HG03558 (cell line): ENCODE results near the gene GMPR.

ENCODE experiments used
- ATAC-seq: cut with Tn5 transposase; IDR thresholded peaks from one replicate; pipeline ENCODE4 v1.9.1; 2021; ENCODE audit warnings: moderate number of reproducible peaks; ENCODE audit not compliant: unreplicated experiment; ENCODE audit errors: extremely low read depth

GMPR gene

DNA sequence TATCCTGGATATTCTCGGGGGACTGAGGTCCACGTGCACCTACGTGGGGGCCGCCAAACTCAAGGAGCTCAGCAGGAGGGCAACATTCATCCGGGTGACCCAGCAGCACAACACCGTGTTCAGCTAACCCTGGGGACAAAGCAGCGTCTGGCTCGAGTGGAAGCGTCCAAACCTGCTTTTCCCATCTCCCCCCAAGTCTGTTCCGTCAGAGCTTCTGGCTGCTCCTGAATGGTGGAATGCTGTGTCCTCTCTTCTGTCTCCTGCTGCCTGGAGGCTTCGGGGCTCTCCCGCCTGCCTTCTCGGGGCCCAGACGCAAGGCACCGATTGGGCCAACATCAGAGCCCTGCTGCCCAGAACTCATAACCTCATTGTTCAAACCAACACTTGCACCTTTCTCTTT is 56.7 kb downstream of the GMPR start:
- ATAC-seq = no peak

DNA sequence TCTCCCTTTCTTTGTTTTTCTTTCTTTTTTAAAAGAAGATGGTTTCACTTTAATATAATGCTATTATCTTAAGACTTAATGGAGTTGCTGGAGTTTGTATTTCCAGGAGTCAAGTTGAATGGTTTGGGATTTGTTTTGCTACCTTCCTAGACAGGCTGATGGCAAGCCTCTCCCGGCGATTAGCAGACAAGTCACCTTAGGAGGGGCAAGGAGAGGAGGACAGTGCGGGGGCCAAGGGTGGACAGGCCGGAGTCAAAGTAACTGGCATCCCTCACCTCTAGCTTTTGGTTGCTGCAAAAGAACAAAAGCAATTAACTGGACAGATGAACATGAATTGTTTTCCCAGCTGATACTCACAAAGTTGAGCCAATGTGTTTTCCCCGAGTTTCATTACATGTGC is 57.1 kb downstream of the GMPR start:
- no peak for ATAC-seq

DNA sequence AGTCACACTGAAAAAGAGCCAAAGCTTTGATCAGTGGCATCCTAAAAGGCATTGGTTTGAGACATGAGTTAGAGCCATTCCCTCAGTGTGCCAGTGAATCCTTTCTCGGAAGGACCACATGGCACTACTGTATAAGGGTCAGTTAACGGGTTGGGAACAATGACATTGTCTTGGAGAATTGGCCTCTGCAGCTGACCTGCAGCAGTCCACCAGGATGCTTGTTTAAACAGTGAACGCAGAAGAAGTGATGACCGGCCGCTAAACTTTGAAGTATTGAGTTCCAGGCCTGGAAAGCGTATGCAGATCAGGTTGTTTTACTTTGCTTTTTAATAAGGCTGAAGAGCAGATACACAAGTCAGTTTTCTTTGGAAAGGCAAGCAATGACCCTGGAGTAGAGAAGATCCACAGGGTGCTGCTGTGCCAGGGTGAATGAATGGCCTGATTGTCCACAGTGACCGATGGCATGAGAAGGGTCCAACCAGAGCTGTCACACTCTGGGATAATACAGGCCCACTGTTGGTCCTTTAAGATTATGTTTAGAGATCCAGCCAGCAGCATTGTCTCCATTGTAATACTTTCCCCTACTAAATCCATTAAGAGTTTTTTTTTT is 57.8 kb downstream of the GMPR start:
- ATAC-seq = no peak

DNA sequence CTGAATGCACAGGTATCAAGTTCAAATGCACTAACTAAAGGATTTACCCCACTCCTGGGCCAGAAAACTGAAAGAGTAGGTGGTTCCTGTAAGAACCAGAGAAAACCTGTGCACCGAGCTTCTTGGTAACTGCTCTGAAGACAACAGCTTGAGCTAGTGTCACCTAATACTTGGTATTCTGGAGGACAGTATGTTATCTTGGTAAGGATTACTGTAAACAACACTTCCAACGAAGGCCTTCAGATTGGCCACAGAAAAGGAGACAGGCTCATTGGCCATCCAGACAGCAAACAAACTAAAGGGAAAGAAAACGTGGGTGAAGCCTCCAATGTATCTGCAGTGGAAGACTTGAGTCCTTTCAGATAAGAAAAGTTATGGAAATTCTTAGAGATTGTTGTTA is 61.5 kb downstream of the GMPR start:
- no peak for ATAC-seq

DNA sequence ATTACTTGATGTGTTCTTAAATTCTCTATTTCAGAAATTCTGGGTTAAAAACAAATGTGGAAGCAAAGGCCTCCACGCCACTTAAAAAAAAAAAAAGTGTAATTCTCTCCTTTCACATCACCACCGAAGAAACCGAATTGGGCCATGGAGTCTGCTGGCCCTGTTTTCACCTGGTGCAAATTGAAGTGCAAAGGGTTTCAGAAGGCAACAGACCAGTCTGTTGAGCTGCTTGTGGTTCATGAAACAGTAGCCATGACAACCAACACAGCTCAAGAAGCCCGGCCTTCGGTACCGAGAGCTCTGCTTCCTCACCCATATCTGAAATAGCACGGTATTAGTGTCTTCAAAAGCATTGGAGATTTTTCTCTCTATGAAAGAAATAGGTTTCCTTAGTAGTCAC is 63.1 kb downstream of the GMPR start:
- peak; percentile 55 for ATAC-seq

DNA sequence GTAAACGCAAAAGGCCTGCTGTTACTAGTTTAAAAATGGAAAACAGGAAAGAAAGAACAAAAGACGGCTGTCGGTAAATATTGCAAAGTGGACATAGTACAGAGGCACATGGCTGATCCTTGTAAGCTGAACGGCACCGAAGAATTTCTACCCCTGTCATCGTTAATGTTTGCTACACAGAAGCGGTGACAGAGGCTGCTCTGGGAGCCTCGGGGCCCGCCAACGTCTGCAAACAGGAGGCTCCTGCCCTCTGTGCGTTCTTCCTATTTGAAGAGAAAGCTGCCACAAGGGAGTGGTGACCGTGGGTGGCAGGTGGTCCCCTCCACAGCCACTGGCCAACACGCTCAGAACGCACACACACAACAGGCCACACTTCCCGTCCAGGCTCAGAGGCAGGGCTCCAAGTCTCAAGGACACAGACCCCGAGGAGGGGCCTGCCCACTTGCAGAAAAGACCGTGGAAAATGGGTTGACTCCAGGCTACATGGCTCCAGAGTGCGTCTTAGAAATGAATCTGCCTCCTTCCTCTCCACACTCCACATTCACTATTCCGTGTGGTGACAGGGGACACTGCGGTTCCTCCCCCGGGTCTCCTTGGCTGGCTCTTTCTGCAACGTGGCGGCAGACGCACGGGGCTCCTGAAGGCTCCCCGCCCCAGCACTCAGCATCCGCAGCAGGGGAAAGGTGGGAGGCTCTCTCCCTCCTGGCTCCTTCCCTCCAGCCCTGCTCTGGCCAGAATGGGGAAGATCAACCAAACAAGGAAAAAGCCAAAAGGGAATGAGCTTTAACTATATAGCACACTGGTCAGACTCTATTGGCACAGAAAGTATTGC is 64.5 kb downstream of the GMPR start:
- no peak for ATAC-seq

DNA sequence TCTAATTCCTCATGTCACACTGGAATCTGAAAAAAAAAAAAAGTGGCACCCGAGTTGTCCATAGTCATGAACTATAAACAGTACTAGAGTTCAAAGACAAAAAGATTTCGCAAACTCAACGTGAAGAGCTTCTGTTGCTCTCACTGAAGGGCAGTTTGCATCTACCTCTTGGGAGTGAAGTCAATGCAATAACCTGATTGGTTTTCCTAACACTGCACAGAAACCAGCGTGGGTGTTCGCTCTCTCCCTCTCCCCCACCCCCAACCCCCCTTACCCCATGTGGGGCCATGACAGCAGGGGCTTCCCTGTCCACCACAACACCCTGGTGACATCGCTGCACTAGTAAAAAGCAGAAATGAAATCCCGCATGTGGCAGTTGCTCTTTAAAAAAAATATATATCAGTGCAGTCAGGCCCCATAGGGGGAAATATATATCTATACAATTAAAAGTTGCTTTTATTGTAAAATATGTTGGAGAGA is 66.9 kb downstream of the GMPR start:
- peak; percentile 60 for ATAC-seq

DNA sequence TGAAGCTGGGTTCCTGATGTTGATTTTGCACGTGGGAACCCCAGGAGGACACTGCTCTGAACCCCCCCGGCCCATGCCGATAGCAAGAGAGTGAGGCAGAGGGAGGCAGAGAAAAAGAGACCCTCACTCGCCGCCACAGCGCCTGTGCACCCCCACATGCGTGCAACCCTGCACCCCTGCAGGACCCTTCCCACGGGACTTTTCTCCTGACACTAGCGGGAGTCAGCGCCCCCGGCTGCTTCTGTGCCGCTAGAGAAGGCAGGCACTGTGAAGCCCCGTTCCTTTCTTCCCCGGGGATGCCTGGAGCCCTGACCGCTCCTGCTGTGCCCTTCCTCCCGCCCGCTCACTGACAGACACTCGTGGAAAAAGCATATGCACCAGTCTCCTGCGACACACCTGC is 67.4 kb downstream of the GMPR start:
- peak; percentile 6 for ATAC-seq

DNA sequence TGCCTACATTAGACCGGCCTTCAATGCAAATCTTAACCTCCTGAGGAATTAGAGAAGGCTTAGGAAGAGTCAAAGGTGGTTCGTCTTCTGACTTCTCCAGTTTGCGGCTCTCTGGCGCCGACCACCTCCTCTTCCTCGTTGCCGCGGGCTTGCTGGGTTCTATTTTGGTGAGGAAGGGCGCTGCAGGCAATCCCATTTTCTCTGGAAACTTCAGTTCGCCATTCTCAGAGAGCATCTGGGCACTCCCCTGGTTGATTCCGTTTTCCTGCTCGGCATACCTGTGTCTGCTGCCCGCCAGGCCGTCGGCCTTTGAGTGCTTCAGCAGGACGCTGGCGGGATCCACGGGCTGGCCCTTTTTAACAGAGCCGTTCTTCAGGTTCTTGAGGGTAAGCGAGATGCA is 67.9 kb downstream of the GMPR start:
- no peak for ATAC-seq

DNA sequence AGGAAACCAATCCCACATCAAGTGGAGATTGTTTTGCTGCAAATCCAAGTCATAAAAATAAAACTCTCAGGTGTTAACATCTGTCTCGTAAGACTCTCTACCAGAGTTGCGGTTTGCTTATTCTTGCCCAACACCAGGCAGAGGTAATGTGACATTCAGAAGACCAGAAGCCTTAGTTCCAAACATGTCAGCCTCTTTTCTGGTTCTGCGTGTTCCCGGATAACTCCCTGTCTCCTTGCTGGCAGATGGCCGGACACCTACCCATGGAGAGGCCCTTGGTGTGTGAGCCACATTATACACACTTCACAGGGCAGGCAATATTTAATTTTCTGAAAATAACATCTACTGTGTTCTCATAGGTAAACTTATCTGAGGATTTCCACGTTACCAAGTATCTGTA is 73.4 kb downstream of the GMPR start:
- ATAC-seq = no peak

DNA sequence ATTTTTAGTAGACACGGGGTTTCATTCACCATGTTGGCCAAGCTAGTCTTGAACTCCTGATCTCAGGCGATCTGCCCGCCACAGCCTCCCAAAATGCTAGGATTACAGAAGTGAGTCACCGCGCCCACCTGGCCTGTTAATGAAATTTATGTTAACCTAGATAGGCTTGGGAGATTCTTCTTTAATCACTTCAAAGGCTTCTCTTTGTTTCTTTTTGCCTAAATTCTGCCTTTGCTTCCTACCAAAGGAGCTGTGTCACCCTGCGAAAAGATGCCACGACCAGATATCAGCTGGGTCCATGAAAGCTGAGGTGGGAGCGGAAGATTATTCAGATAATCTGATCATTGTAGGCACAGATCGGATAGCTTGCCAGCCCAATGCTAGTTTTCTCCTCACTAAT is 75.3 kb downstream of the GMPR start:
- no peak for ATAC-seq

DNA sequence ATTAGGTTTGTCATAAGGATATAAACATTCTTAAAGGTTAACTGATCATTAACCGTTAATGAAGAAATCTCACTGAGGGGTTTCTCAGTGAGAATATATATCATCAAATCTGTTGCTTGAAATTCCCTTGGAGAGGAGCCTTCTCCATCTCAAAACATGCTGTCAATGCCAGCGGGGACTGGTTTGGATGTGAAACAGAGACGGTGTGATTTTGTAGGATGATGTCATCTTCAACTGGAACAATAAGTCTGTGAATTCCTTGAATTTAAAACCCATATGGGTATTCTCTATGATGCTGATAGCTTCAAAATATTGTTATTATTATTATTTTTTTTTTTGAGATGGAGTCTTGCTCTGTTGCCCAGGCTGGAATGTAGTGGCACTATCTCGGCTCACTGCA is 75.9 kb downstream of the GMPR start:
- no peak for ATAC-seq

DNA sequence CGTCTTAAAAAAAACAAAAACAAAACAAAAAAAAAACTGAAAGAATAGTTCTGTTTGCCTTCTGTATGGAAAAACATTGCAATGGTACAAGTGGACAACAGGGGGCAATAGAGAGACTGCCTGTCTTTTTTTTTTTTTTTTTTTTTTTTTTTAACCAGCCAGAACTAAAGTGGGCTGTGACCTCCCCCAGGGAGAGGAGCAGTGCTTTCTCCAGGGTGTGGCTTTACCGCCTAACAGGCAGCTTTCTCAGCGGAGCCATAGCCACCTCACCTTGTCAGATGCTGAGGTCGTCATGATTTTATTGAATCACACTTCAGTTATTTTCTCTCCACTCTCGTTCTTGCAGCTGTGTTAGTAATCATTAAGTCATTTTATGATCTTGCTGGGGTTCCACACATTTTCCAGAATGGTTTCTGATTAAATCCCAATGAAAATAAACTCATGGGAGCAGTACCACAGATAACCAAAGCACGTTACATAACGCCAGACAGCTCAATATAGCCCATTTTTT is 78.4 kb downstream of the GMPR start:
- ATAC-seq = no peak

DNA sequence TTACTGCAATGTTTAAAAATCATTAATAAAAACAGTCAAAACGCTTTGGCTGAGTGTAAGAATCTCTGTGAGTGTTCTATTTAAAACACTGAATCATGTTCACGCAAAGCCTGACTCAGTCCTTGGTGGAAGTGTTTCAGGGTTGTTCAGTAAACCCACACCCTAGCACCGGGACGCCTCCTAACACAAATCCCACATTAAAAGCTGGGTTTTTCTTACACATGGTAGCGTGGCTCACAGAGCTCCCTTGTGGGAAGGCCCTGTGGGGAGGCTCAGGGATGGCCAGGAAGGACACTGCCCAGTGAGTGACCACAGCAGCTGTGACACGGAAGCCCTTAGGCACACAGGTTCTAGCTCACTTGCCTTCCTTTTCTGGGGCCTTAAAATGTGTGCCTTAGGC is 80.2 kb downstream of the GMPR start:
- ATAC-seq = no peak

DNA sequence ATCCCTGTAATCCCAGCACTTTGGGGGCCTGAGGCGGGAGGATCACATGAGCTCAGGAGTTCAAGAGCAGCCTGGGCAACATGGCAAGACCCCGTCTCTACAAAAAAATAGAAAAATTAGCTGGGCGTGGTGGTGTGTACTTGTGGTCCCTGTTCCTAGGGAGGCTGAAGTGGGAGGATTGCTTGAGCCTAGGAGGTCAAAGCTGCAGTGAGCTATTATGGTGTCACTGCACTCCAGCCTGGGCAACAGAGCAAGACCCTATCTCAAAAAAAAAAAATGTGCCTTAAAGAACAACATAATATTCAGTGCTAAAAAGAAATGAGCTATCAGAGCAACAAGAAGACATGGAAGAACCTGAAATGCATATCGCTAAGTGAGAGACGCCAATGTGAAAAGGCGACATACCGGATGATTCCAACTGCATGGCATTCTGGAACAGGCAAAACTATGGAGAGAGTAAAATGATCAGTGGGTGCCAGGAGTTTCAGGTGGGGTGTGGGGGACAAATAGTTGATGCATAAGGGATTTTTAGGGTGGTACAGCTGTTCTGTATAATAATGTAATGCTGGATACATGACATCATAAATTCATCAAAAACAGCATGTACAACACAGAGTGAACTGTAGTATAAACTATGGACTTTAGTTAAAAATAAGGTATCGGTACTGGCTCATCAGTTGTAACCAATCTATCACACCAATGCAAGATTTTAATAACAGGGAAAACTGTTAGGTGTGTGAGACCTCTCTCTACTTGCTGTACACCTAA is 80.8 kb downstream of the GMPR start:
- ATAC-seq = no peak

DNA sequence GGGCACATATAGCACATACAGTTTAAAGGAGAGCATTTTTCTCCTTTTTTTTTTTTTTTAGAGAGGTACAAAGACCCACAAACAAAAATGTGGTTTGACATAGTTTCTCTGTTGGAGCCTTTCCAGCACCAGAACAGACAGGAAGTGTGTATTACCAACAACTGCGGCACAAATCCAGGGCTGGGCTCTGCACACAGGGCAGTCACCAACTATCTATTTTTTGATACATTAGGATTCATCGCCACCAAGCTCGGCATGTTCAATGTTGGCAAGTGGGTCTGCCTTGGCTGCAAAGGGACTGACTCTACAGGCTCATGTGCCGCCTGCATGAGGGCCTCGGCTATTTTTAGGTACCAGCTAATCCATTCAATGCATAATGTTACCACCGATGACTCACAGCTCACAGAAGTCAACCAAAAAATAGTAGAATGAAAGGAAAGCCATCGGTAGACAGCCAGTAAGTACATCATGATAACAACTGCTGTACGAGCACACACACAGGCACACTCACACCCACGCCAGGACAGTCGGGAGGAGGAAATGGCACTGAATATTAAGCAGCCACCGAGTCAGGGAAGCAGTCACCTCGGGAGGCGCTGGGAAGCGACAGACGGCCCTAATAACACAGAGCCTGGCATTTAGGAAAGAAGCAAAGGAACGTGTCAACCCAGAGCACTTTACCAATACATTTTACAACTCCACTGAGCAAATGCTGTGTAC is 81.6 kb downstream of the GMPR start:
- peak; percentile 36 for ATAC-seq

DNA sequence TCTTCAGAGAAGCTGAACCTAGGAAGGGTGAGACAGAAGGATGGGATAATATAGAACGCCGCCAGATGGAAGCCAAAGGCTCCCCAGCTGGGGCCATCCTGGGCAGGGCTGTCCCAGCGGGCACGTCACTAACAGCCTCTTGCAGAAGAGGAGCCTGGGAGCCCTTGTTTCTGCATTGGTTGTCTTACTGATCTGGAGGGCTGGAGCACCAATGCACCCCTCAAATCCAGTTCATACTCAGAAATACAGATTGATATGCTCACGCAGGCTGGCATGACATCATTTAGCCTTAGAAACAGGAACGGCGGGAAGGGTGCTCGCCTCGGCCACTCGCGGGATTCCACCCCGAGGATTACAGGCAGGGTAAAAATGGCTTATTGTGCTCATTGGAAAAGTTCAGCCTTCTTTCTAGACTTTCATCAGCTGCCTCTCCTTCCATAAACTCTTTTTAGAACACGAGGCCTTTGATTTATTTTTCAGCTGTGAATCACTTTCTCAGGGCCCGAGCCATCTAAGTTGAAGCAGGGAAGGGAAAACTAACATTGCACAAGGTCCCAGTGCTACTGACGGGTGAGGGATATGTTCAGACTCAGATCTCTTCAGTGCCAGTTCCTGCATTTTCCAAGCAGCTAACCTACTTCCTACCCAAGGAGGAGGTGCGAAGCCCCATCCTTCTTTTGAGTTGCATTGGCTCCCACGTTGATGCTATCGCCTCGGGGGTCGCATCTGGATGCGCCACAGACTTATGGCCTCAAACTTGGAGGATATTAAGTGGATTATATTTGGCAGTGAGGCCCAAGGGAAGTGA is 82.3 kb downstream of the GMPR start:
- no peak for ATAC-seq

DNA sequence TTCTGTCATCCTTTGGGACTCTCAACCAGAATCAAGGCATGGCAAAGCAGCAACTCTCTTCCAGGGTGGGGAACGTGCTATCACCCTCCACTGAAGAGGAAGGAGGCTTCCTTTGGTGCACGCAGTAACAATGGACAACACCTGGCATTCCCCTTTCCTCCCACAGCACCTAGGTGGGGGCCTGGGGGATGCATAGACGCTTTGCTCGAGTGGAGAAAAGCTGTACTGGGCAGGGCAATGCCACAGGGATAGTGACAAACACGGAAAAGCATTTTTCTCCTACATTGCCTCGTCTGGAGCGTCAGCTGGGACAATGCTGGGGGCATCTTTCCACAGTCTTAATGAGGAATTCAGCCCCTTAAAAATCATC is 82.9 kb downstream of the GMPR start:
- no peak for ATAC-seq

DNA sequence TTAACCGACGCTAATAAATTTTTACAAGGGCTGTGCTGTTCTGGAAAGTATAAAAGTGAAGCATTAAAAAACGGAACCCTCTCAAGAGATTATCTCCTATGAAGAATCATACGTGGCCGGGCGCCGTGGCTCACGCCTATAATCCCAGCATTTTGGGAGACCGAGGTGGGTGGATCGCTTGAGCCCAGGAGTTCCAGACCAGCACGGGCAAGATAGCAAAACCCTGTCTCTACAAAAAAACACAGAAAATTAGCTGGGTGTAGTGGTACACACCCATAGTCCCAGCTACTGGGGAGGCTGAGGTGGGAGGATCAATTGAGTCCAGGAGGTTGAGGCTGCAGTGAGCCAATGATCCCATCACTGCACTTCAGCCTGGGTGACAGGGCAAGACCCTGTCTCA is 83.4 kb downstream of the GMPR start:
- ATAC-seq = no peak
